HG02884 (cell line): Measurements from ENCODE around the gene GMPPA.

Experiments used
- ATAC-seq: cut with Tn5 transposase; IDR thresholded peaks from one replicate; pipeline ENCODE4 v1.9.1; 2021; ENCODE audit warnings: mild to moderate bottlenecking, moderate library complexity; ENCODE audit not compliant: unreplicated experiment

GMPPA gene

GRCh38 chr2:219517954-219518778, 19.5 kb downstream of the GMPPA start:
- no peak for ATAC-seq

DNA sequence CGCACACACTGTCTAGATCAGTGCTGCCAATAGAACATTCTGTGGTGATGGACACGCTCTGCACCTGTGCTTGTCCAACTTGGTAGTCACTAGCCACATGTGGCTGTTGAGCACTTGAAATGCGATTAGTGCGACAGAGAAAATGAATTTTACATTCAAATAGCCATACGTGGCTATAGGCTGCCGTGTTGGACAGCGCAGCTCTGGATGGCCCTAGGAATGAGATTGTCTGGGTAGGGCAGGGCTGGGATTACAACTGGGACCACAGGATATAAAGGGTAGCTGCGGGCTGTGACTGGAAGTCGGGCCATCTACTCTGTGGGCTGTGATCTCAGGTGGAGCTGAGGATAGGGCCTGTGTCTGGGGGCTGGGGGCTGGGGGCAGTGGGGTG, 20.8 kb downstream of the GMPPA start:
- no peak for ATAC-seq

- no peak for ATAC-seq
These were observed 21.4 kb downstream of the GMPPA start for GRCh38 chr2:219520079-219520478.

DNA sequence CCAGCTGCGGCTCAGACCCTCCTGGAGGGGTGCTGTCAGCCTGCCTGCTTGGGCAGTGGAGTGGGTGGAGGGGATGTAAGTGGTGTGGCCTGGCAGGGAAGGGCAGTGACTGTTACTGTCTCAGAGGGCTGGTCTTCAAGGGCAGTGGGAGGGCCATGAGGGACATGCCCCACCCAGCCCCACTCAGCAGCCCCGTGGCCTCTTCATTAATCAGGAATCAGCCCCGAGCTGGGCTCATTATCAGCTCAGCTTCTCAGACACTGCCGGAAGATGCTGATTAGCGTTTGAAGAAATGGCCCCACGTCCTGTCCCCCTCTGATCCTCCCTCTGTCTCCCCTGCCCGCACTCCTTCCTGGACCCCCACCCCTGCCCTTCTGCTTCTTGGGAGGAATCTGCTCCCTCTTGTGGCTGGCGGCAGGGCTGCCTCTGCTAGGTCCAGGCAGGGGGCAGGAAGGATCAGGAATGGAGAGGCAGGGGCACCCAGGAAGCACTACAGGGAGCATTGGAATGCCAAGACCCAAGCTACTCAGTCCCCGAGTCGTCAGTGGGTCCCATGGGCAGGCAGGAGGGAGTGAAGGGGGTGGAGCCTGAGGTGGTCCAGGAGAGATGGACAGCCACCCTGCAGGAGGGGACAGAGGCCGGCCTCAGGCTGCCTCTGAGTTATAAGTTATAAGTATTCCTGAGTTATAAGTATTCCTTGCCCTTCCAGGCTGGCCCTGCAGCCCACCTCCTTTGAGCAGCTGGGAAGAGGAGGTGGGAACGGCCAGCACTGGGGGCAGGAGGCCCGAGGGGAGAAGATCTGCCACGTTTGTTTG, 22.6 kb downstream of the GMPPA start:
- ATAC-seq, result no peak

DNA sequence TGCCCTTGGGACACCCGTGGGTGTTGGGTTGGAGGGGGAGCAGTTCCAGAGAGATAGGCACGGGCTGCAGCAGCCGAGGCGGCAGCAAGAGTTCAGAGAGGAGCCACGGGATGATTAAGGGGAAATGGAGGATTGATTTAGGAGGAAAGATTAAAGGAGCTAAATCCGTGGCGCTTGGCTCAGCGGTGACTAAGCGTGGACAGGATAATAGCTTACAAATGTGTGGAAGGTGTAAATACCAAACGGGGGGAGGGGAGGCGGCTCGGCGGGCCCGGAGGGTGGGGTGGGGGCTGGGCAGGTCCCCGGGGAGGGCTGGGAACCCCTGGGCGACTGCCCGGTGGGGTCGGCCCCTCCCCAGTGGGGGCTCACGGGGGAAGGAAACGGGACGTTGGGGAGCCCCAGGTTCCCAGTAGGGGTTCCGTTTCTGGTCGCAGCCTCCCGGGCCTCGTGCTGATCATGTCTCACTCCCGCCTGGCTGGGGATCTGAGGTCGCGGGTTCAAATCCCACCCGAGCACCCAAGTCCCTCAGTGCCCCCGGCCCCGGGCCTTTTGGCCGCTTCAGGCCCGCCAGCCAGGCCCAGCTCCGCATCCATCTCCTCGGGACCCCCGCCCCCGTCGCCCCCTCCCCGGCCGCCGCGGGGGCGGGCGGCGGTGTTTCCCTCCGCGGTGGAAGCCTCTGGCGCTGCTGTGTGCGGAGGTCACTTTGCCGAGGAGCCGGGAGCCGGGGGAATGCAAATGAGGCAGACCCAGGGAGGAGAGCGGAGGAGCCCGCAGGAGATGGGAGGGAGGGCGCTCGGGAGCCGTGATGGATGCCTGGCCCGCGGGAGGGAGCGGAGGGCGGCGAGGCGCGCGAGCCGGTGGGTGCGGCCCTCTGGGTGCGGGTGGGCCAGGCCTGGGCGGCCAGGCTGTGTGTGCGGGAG, 23.7 kb downstream of the GMPPA start:
- no peak for ATAC-seq

DNA sequence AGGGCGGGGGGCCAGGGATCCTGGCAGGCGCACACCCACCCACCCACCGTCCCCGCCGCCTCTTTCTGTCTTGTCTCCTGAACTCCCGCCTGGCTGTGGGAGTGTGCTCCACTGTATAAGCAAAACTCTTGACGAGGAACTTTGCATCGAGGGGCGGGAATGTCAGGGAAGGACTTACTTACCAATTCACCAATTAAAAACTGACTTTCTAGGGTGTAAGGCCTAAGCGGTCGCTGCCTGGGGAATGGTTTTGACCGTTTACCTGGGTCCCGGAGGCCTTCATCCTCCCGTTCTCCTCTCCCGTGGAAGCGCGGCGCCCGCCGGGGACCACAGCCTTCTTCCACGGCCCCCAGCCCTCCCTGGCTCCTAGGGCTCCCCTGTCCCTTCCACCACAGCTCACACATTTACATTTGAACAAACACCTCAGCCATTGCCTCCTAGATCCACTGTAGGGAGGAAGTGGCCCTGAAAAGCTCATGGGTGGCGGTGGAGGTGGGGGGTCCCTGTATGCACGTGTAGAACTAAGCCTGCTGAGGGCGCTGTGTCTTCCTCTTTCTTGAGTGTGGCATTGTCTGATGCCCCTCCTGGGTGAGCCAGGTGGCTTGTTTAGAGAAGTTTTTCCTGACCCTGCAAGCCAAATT, 24.5 kb downstream of the GMPPA start:
- no peak for ATAC-seq

- no peak for ATAC-seq
These were observed 26.1 kb downstream of the GMPPA start for GRCh38 chr2:219524817-219525216.

DNA sequence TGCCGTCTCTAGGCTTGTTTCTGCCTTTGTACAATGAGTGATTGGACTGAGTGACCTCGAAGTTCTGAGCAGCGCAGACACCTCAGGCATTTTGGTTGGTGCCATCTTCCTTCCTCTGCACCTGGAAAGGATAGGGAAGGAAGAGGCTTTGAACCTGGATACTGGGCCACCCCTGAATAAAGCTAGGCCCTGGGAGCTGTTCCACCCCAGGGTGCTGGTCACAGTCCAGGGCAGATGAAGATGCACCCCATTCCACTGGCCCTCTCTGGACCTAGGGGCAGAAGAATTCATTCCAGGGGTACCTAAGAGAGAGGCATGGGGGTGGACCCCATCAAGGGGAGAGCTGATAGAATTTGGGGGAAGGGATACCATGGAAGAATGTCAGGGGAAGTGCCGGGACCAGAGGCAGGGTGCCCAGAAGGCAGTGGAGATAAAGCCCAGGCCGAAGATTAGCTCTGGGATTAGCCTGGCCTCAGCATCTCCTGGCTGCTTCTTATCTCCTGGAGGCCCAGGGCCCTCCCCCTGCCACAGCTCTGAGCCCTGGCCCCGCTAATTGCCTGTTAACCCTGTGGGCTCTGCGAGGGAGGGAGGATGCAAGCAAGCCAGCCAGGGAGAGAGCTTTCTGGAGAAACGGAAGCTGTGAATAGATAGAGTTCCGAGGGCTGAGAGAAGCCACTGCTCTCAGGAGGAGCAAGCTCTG, 27.0 kb downstream of the GMPPA start:
- no peak for ATAC-seq

GRCh38 chr2:219526320-219527075, 27.8 kb downstream of the GMPPA start:
- ATAC-seq, result no peak

DNA sequence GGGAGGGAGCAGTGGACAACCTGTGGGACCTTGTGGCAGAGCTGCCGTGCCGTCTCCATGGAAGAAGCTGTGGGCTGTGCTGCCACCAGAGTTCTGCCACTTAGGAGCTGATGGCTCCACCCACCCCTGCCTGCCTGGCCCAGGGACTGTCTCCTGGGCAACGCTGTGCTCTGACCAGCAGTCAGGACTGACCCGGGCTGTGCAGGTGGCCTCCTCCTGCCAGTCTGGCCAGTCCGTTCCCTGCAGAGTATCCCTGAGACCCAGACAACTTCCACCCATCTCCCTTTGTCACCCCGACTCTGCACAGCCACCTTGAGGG, 28.3 kb downstream of the GMPPA start:
- no peak for ATAC-seq

DNA sequence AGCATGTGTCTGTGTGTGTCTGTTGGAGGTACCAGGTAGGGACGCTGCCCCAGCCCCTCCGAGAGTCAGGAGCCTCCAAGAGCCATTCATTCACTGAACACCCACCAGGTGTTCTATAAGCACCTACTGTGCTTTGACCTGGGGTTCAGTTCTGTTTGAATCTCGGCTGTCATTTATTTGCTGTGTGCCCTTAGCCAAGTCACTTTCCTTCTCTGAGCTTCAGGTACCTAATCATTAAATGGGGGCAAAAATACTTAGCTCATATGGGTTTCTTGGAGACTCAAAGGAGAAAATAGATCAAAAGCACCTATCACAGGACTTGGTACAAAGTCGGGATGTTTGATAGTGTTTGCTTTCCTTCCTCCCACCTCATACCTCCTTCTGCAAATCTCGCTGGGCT, 28.8 kb downstream of the GMPPA start:
- ATAC-seq, result no peak

- peak; percentile 84 for ATAC-seq
These were observed 31.6 kb downstream of the GMPPA start for GRCh38 chr2:219530048-219530963.

- no peak for ATAC-seq
These were observed 33.1 kb downstream of the GMPPA start for GRCh38 chr2:219531639-219532377.

DNA sequence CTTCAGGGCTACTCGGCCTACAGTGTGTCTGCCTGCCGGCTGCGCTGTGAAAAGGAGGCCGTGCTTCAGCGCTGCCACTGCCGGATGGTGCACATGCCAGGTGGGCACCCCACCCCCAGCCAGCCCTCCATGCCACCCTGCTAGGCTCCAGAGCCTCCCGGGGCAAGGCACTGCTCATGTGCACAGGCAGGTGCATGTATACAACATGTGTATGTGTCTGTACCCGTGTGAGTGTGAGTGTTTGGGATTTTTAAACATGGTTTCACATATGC, 33.6 kb downstream of the GMPPA start:
- no peak for ATAC-seq

- no peak for ATAC-seq
These were observed 35.4 kb downstream of the GMPPA start for GRCh38 chr2:219533930-219534661.

- no peak for ATAC-seq
These were observed 37.7 kb downstream of the GMPPA start for GRCh38 chr2:219536425-219536824.

GRCh38 chr2:219536967-219537366, 38.3 kb downstream of the GMPPA start:
- no peak for ATAC-seq
